ENCODE results near the gene LCE1A. TPM values are rescaled to one million over a fixed set of nuclear protein-coding genes. Genes with fewer than 3 reads are reported as not detected.

LCE1A gene
- total RNA-seq, 1 donor from 2014 or later: not detected

DNA sequence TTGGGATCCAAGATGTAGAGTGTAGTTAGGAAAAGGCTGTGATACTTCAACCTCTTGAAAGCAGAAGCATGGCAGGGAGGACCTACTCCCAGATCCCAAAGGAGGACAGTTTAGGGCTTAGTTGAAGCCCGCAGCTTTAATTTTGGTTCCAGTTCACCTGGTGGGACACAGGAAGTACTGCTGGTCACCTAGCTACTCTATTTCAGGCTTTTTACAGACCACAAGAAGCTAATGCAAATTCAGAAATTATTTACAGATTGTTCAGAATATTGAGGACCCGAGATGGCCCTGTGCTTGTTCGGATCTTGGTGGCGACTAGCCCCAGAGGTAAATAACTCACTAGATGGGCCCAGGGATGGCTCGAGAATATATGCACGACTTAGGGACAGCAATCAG is 44.5 kb downstream of the LCE1A start:
- no peaks in the 10 kb centered on the region for H3K27me3 ChIP-seq
- no peaks in the 10 kb centered on the region for H4K20me1 ChIP-seq (ENCODE audit: low read depth)
- peaks cover 14% of the 10 kb centered on the region for H3K9me3 ChIP-seq (ENCODE audit: low read depth)
- DNase-seq (ENCODE audit: low spot score): no peak
- no peaks in the 10 kb centered on the region for H3K4me1 Mint-ChIP-seq
- H3K9ac ChIP-seq: no peak overlapping the region
- H2AFZ ChIP-seq (replicated peaks): no peak overlapping the region
- no peak overlapping the region for H3K4me3 Mint-ChIP-seq
- H3F3A ChIP-seq (ENCODE audit: low read depth): no peaks in the 10 kb centered on the region
- H3K4me3 ChIP-seq: no peak overlapping the region
- no peaks in the 10 kb centered on the region for H3K4me1 ChIP-seq
- H3K36me3 Mint-ChIP-seq: no peaks in the 10 kb centered on the region
- no peaks in the 10 kb centered on the region for H3K27me3 Mint-ChIP-seq (ENCODE audit: insufficient read depth, low read depth)
- H3K4me2 ChIP-seq: no peak overlapping the region
- no peaks in the 10 kb centered on the region for H3K9me3 Mint-ChIP-seq
- no peak for TF ChIP-seq EZH2 (IDR thresholded peaks at IDR 0.05)
- TF ChIP-seq EZH2phosphoT487 (IDR thresholded peaks at IDR 0.05): no peak
- TF ChIP-seq, protein P1, sequence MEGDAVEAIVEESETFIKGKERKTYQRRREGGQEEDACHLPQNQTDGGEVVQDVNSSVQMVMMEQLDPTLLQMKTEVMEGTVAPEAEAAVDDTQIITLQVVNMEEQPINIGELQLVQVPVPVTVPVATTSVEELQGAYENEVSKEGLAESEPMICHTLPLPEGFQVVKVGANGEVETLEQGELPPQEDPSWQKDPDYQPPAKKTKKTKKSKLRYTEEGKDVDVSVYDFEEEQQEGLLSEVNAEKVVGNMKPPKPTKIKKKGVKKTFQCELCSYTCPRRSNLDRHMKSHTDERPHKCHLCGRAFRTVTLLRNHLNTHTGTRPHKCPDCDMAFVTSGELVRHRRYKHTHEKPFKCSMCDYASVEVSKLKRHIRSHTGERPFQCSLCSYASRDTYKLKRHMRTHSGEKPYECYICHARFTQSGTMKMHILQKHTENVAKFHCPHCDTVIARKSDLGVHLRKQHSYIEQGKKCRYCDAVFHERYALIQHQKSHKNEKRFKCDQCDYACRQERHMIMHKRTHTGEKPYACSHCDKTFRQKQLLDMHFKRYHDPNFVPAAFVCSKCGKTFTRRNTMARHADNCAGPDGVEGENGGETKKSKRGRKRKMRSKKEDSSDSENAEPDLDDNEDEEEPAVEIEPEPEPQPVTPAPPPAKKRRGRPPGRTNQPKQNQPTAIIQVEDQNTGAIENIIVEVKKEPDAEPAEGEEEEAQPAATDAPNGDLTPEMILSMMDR (IDR thresholded peaks at IDR 0.05): no peak
- no peaks in the 10 kb centered on the region for H3K36me3 ChIP-seq
- H3K79me2 ChIP-seq (ENCODE audit: low read depth): no peaks in the 10 kb centered on the region
- no peak overlapping the region for H3K27ac ChIP-seq
- no peak overlapping the region for H3K27ac Mint-ChIP-seq

DNA sequence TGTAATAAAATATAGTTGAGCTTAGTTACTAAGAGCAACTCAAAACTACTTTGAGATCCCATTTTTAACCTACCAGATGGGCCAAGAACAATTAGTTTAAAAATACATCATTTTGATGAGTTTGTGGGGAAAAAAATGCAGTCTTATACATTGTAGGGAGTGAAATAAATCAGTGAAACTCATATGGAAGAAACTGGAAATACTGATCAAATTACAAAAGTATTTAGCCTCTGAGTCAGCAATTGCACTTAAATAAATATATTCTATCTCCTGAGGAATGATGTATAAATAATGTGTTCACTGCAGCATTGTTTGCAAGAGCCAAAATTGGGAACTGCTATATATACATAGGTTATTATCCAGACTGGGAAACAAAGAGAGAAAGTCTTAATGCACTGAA is 46.2 kb downstream of the LCE1A start:
- Mint-ChIP-seq H3K27ac (no peak overlapping the region), H3K4me3 (no peak overlapping the region), H3K4me1 (no peaks in the 10 kb centered on the region), H3K9me3 (peaks cover under 1% of the 10 kb centered on the region), H3K27me3 (ENCODE audit: insufficient read depth, low read depth) (no peaks in the 10 kb centered on the region), H3K36me3 (no peaks in the 10 kb centered on the region)
- H3K4me1 ChIP-seq: no peaks in the 10 kb centered on the region
- H3K79me2 ChIP-seq (ENCODE audit: low read depth): no peaks in the 10 kb centered on the region
- no peak overlapping the region for H3K4me2 ChIP-seq
- H3K9me3 ChIP-seq (ENCODE audit: low read depth): peaks cover 14% of the 10 kb centered on the region
- TF ChIP-seq EZH2phosphoT487 (IDR thresholded peaks at IDR 0.05): no peak
- TF ChIP-seq, protein P1 (IDR thresholded peaks at IDR 0.05): no peak
- no peak for TF ChIP-seq EZH2 (IDR thresholded peaks at IDR 0.05)
- no peak overlapping the region for H3K27ac ChIP-seq
- H3K27me3 ChIP-seq: no peaks in the 10 kb centered on the region
- H3K9ac ChIP-seq: no peak overlapping the region
- no peaks in the 10 kb centered on the region for H4K20me1 ChIP-seq (ENCODE audit: low read depth)
- no peak overlapping the region for H3K4me3 ChIP-seq
- no peaks in the 10 kb centered on the region for H3F3A ChIP-seq (ENCODE audit: low read depth)
- no peaks in the 10 kb centered on the region for H3K36me3 ChIP-seq
- no peak overlapping the region for H2AFZ ChIP-seq (replicated peaks)
- DNase-seq (ENCODE audit: low spot score): no peak

GRCh38 chr1:152876827-152877226 is 49.6 kb downstream of the LCE1A start:
- H3K4me3 Mint-ChIP-seq: no peak overlapping the region
- H3K4me1 ChIP-seq: no peaks in the 10 kb centered on the region

More at GRCh38 chr1:152876827-152877226, 49.6 kb downstream of the LCE1A start:
- Histone ChIP-seq H3K4me3 (no peak overlapping the region), H3K36me3 (no peaks in the 10 kb centered on the region), H3K79me2 (ENCODE audit: low read depth) (no peaks in the 10 kb centered on the region), H2AFZ (replicated peaks) (no peak overlapping the region), H3K9ac (no peak overlapping the region), H3K27ac (no peak overlapping the region), H3K4me2 (no peak overlapping the region), H3K27me3 (no peaks in the 10 kb centered on the region), H3F3A (ENCODE audit: low read depth) (no peaks in the 10 kb centered on the region), H3K9me3 (ENCODE audit: low read depth) (peaks cover 14% of the 10 kb centered on the region), H4K20me1 (ENCODE audit: low read depth) (no peaks in the 10 kb centered on the region)
- no peak for TF ChIP-seq EZH2phosphoT487 (IDR thresholded peaks at IDR 0.05)
- no peak for TF ChIP-seq EZH2 (IDR thresholded peaks at IDR 0.05)
- TF ChIP-seq, protein P1 (IDR thresholded peaks at IDR 0.05): no peak
- DNase-seq (ENCODE audit: low spot score): no peak
- no peaks in the 10 kb centered on the region for H3K4me1 Mint-ChIP-seq
- H3K27ac Mint-ChIP-seq: no peak overlapping the region
- peaks cover 17% of the 10 kb centered on the region for H3K9me3 Mint-ChIP-seq
- H3K36me3 Mint-ChIP-seq: no peaks in the 10 kb centered on the region
- peaks cover 2% of the 10 kb centered on the region for H3K27me3 Mint-ChIP-seq (ENCODE audit: insufficient read depth, low read depth)

Other genes starting within 250 kb of the LCE1A start
- gene LCE3D, start 247.0 kb upstream of the LCE1A start, total RNA-seq (ENCODE audit: low replicate concordance): not detected in 2 replicates
- not detected in 2 replicates for gene LCE3C, start 227.2 kb upstream of the LCE1A start, total RNA-seq (ENCODE audit: low replicate concordance)
- gene LCE3B, start 213.7 kb upstream of the LCE1A start, total RNA-seq (ENCODE audit: low replicate concordance): not detected in 2 replicates
- gene LCE3A, start 204.4 kb upstream of the LCE1A start, total RNA-seq (ENCODE audit: low replicate concordance): not detected in 2 replicates
- gene LCE2D, start 164.1 kb upstream of the LCE1A start, total RNA-seq (ENCODE audit: low replicate concordance): not detected in 2 replicates
- gene LCE2C, start 152.2 kb upstream of the LCE1A start, total RNA-seq (ENCODE audit: low replicate concordance): not detected in 2 replicates
- gene LCE2B, start 141.3 kb upstream of the LCE1A start, total RNA-seq (ENCODE audit: low replicate concordance): not detected in 2 replicates
- gene LCE2A, start 129.1 kb upstream of the LCE1A start, total RNA-seq (ENCODE audit: low replicate concordance): not detected in 2 replicates
- not detected in 2 replicates for gene LCE4A, start 119.3 kb upstream of the LCE1A start, total RNA-seq (ENCODE audit: low replicate concordance)
- not detected in 2 replicates for gene KPRP, start 69.4 kb upstream of the LCE1A start, total RNA-seq (ENCODE audit: low replicate concordance)
- gene LCE1F, start 52.3 kb upstream of the LCE1A start, total RNA-seq (ENCODE audit: low replicate concordance): not detected in 2 replicates
- gene LCE1E, start 41.2 kb upstream of the LCE1A start, total RNA-seq (ENCODE audit: low replicate concordance): not detected in 2 replicates
- gene LCE1D, start 30.8 kb upstream of the LCE1A start, total RNA-seq (ENCODE audit: low replicate concordance): not detected in 2 replicates
- not detected in 2 replicates for gene LCE1C, start 20.8 kb upstream of the LCE1A start, total RNA-seq (ENCODE audit: low replicate concordance)
- not detected in 2 replicates for gene LCE1B, start 15.5 kb upstream of the LCE1A start, total RNA-seq (ENCODE audit: low replicate concordance)
- gene LCE6A, start 15.4 kb downstream of the LCE1A start, total RNA-seq (ENCODE audit: low replicate concordance): not detected in 2 replicates
- gene LCE7A, start 32.5 kb downstream of the LCE1A start, total RNA-seq (ENCODE audit: low replicate concordance): not detected in 2 replicates
- not detected in 2 replicates for gene SMCP, start 50.8 kb downstream of the LCE1A start, total RNA-seq (ENCODE audit: low replicate concordance)
- not detected in 2 replicates for gene IVL, start 81.1 kb downstream of the LCE1A start, total RNA-seq (ENCODE audit: low replicate concordance)
- not detected in 2 replicates for gene SPRR5, start 119.7 kb downstream of the LCE1A start, total RNA-seq (ENCODE audit: low replicate concordance)
- not detected in 2 replicates for gene SPRR4, start 143.2 kb downstream of the LCE1A start, total RNA-seq (ENCODE audit: low replicate concordance)
- not detected in 2 replicates for gene SPRR1A, start 156.6 kb downstream of the LCE1A start, total RNA-seq (ENCODE audit: low replicate concordance)
- not detected in 2 replicates for gene SPRR3, start 174.3 kb downstream of the LCE1A start, total RNA-seq (ENCODE audit: low replicate concordance)
- gene SPRR1B, start 203.7 kb downstream of the LCE1A start, total RNA-seq (ENCODE audit: low replicate concordance): not detected in 2 replicates
- not detected in 2 replicates for gene SPRR2D, start 213.6 kb downstream of the LCE1A start, total RNA-seq (ENCODE audit: low replicate concordance)
- not detected in 2 replicates for gene SPRR2A, start 230.0 kb downstream of the LCE1A start, total RNA-seq (ENCODE audit: low replicate concordance)
- gene SPRR2B, start 244.1 kb downstream of the LCE1A start, total RNA-seq (ENCODE audit: low replicate concordance): not detected in 2 replicates

Measured in neural progenitor cell (in vitro differentiated cells).